SJSA1 (cell line): ENCODE data around the gene TGFB2. TPM values are rescaled to one million over a fixed set of nuclear protein-coding genes. Genes with fewer than 3 reads are reported as not detected.

Source experiments
- total RNA-seq: library from RNA; depleted of rRNA; stranded (reverse); fragments of >200 nt; shearing (Covaris generic); gene quantifications from 2 replicates; pipeline ENCODE4 v1.2.3, GENCODE V29; 2014; rRNA removed

Gene TGFB2
- total RNA-seq, 1 experiment from 2014 or later, result 7.4 TPM

Other genes with a start within 250 kb of the TGFB2 start
- 10.6 and 16.7 TPM in 2 replicates for gene RRP15, start 60.0 kb upstream of the TGFB2 start, total RNA-seq